NCI-H526 (cell line): ENCODE data around the gene ART1.
"Not testable (repeated sequence)": the region's sequence is repeated elsewhere in the genome, so short reads cannot be mapped to it uniquely, and the experiment has no call there.

Experiments
- DNase-seq, 2 experiments: peaks; one replicate each; lab custom pipeline; 2025; lab: John Stamatoyannopoulos, UW

The ART1 gene

DNA sequence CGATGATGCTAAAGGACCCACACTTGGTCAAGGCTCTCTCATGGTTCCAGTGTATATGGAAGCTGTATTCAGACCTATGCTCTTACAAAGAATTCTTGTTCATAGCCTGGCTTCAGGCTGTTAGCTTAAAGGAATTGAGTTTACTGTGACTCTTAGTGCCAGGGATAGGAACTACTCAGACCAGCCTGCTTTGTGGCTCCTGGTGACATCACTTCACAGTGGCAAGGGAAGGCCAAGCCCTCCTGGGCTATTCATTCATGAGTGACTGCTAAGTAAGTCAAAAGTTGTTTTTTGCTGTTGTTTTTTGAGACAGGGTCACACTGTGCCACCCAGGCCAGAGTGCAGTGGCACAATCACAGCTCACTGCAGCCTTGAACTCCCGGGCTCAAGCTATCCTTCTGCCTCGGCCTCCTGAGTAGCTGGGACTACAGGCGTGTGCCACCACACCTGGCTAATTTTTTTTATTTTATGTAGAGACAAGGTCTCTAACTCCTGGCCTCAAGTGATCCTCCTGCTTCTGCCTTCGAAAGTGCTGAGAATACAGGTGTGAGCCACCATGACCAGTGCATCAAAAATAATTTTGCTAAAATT is 12.8 kb upstream of the ART1 start:
- no peak for DNase-seq

GRCh38 chr11:3635641-3636375 is 9.1 kb upstream of the ART1 start:
- no peak for DNase-seq

GRCh38 chr11:3637201-3637600 is 7.7 kb upstream of the ART1 start:
- no peak for DNase-seq

- no peak for DNase-seq
These were observed 6.4 kb upstream of the ART1 start for GRCh38 chr11:3638513-3638912.

DNA sequence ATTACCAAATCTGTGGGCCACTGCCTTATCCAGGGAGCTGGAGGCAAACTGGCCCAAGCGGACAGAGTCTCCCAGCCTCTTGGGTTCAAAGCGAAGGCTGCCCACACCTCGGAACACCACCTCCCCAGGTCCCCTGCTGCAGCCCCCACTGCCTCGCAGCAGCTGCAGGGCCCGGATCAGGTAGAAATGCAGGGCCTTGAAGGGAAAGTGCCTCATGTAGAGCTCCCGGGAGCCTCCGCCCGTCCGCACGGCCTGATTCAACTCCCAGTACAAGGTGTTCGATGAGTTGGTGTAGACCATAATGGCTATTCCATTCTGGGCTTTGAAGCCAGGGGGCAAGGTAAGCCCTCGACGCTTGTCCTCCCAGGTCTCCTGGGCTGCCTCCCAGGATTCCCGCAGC is 5.1 kb upstream of the ART1 start:
- no peak for DNase-seq

GRCh38 chr11:3641191-3641590 is 3.7 kb upstream of the ART1 start:
- peak; percentile 60 to 77 for DNase-seq

- DNase-seq: peak in 1 of 2 experiments; percentile 71
These were observed 3.2 kb upstream of the ART1 start, which contains the start of gene ART5 for GRCh38 chr11:3641701-3642070. ART5 (minus strand) TSS chr11:3641992; CDS start chr11:3641862, 130 bp downstream.

DNA sequence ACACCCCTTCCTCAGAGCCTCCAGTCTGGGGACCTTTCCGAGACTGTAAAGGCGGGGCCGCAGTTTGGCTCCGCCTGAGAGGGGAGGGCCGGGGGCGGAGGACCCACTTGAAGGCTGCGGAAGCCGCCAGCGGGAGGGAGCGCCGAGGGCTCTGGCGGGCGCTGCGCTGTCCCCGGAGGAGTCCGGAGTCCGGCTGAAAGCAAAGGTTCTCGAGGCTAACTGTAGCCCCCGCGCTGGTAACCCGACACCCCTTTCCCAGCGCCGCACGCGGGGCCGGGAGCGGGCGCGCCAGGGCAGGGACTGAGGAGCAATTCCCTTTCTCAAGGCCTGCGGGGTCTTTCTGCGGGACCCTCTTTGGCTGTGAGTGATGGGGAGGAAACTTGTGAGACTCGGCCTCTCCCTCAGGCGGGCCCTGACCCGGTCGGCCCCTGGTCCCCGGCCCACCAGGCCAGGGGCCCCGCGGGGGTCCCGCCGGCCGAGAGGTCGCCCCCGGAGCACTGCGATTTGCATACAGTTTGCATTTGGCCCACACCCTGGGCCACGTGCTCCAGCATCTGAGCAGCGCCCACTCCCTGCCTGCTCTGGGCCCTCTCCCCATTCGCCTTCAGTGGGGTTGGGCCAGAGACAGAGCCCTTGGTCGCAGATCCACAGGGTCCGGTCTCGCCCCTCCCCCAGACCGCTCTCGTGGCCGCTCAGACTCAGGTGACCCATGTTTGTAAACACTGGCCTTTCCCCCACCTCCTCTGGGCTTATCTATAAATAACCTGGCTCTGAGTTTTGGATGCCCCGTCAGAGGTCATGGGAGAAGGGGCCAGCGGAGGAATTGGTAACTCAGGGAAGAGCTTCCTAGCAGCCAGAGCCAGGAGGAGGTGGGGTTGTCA is 2.6 kb upstream of the ART1 start:
- DNase-seq: peak; percentile 95 to 99

- peak in 1 of 2 experiments; percentile 62 for DNase-seq
These were observed 1.8 kb upstream of the ART1 start for GRCh38 chr11:3643102-3643546.

GRCh38 chr11:3645552-3645951 is 624 bp downstream of the ART1 start:
- no peak for DNase-seq

DNA sequence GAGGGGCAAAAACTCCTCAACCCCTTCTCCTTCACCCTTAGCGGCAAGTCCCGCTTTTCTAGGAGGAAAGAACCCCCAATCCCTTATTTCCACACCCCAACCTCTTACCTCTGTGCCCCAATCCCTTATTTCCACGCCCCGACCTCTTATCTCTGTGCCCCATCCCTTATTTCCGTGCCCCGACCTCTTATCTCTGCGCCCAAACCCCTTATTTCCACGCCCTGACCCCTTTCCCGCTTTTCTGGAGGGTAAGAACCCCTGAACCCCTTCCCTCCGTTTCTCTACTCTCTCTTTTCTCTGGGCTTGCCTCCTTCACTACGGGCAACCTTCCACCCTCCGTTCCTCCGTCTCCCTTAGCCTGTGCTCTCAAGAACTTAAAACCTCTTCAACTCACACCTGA is 3.9 kb downstream of the ART1 start:
- DNase-seq: not testable (repeated sequence)

GRCh38 chr11:3649374-3649773 is 4.4 kb downstream of the ART1 start:
- not testable (repeated sequence) for DNase-seq

DNA sequence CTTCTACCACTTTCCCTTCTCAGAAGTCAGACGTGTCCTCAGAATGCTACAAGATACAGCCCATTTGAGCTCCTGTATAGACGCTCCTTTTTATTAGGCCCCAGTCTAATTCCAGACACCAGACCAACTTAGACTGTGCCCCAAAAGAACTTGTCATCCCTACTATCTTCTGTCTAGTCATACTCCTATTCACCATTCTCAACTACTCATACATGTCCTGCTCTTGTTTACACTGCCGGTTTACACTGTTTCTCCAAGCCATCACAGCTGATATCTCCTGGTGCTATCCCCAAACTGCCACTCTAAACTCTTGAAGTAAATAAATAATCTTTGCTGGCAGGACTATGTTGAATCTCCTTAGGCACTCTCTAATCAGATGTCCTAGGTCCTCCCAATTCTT is 7.6 kb downstream of the ART1 start:
- not testable (repeated sequence) for DNase-seq

GRCh38 chr11:3655547-3655946 is 10.6 kb downstream of the ART1 start:
- DNase-seq: no peak

DNA sequence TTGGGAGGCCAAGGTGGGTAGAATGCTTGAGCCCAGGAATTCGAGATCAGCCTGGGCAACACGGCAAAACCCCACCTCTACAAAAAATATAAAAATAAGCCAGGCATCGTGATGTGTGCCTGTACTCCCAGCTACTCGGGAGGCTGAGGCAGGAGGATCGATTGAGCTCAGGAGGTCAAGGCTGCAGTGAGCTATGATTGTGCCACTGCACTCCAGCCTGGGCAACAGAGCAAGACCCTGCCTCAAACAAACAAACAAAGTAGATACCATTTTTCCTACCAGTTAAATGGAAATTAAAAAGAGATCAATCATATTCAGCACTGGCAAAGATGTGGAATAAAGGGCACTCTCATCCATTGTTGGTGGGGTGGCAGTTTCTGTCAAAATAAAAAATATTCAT is 12.4 kb downstream of the ART1 start:
- DNase-seq: not testable (repeated sequence)

DNA sequence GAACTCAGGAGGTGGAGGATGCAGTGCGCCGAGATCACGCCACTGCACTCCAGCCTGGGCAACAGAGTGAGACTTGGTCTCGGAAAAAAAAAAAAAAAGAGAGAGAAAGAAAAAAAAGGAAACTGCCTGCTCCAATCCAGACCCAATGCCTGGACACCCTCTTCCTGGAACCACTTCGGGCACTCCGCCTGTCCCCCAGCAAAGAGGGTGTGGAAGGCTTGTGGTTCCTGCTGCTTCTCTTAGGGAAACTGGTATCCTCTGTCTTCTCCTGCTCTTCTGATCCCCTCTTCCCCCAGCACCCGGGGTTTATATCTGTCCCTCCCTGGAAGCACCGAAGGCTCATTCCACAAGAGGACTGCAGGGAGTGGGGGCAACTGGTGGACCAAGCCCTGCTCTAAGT is 13.3 kb downstream of the ART1 start:
- no peak for DNase-seq

- no peak for DNase-seq
These were observed 14.9 kb downstream of the ART1 start for GRCh38 chr11:3659595-3660515.

GRCh38 chr11:3660960-3661359 is 16.0 kb downstream of the ART1 start:
- no peak for DNase-seq

- DNase-seq: no peak
These were observed 17.9 kb downstream of the ART1 start for GRCh38 chr11:3662856-3663255.

DNA sequence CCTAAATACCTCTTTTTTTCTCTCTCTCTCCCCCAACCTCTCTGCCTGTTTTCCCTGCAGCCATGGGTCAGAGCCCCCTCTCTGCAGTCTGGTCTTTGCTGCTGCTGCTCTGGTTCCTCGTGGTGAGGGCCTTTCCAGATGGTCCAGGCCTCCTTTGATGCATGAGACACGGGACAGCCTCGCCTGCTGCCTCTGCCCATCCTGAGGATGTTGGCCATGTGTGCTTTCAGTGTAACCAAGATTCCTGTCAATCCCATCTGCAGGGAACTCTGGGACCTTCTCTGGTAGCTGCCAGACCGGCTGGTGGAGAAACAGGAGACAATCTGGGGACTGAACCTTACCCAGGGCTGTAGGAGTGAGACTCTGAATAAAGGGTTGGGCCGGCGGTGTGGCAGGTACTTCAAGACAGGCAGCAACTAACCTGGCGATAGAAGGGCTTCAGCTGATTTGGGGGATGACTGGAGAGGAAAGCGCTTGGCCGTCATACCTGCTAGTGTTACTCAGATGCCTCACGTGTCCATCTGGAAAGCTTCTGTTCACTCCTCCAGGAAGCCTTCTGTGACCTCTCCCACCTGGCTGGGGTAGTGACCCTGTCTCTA is 19.2 kb downstream of the ART1 start:
- no peak for DNase-seq

DNA sequence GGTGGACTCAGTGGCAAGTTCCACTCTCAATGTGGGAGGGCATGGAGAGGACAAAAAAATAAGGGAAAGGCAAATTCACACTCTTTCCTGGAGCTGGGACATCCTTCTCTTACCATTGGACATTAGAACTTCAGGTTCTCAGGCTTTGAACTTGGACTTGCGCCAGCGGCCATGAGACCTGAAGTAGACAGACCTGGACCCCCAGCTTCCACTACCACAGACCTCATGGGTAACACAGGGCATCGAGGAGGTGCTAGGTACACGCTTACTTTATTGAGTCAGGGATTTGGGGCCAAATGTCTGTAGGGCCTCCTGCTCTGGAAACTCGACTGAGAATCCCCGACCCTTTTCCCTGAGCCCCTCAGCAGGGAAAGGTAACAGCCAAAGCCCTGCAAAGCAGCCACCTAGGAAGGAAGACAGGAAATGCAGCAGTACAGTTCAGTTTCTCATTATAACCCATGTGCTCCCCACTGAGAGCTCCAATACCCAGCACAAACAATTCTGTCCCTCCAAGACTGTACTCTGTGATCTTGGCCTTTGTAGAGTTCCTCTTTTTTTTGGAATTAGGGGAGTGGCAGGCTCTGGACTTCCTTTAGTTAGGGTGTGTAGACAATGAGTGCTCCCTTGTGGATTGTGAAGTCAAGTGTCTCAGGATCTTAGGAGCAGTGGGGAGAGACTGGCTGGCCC is 20.6 kb downstream of the ART1 start:
- DNase-seq: no peak
